MCF 10A (cell line): ENCODE measurements around the gene PGC. TPM values are rescaled to one million over a fixed set of nuclear protein-coding genes. Genes with fewer than 3 reads are reported as not detected.
A peak's percentile ranks its signal among the peaks of the same experiment; 100 is the strongest.

ENCODE experiments used
- Bru-seq: library from RNA; stranded (reverse); fragments of 400-500 nt; gene quantifications from one replicate; lab custom pipeline; 2021; lab: Mats Ljungman, UMichigan
- BruChase-seq, 2 experiments: library from RNA; stranded (reverse); fragments of 400-500 nt; gene quantifications; one replicate each; lab custom pipeline; 2021; lab: Mats Ljungman, UMichigan
- BruUV-seq: library from RNA; stranded (reverse); fragments of 400-500 nt; replicated peaks from 2 replicates; lab custom pipeline; 2021; lab: Mats Ljungman, UMichigan
- CTCF ChIA-PET: fragments of 300-600 bp; sonication (Branson Sonifier 250); formaldehyde crosslinking; extraction: SDS; loops from one replicate; lab custom pipeline; 2021; ENCODE audit warnings: antibody characterized with exemption, inconsistent platforms; lab: Yijun Ruan, JAX
- POLR2A ChIA-PET: fragments of 300-600, 350-650 bp; sonication (Branson Sonifier 250); formaldehyde crosslinking; extraction: SDS; loops from one replicate; lab custom pipeline; 2020; ENCODE audit warnings: antibody characterized with exemption, inconsistent platforms; lab: Yijun Ruan, JAX
- DNase-seq: peaks from one replicate; pipeline ENCODE4 v3.0.0-alpha.2; 2018; ENCODE audit not compliant: unreplicated experiment
- H3K27ac Mint-ChIP-seq: one replicate; pipeline ENCODE4 v1.8.0; 2022; ENCODE audit warnings: mild to moderate bottlenecking, low read depth, mixed read lengths; ENCODE audit not compliant: unreplicated experiment
- H3K27me3 Mint-ChIP-seq: one replicate; pipeline ENCODE4 v1.8.0; 2022; ENCODE audit warnings: mixed read lengths; ENCODE audit not compliant: insufficient read depth, unreplicated experiment
- H3K36me3 Mint-ChIP-seq: one replicate; pipeline ENCODE4 v1.8.0; 2022; ENCODE audit warnings: mild to moderate bottlenecking, moderate library complexity, mixed read lengths; ENCODE audit not compliant: insufficient read depth, unreplicated experiment
- H3K4me1 Mint-ChIP-seq: one replicate; pipeline ENCODE4 v1.8.0; 2022; ENCODE audit warnings: mixed read lengths; ENCODE audit not compliant: insufficient read depth, unreplicated experiment
- H3K4me3 Mint-ChIP-seq: one replicate; pipeline ENCODE4 v1.8.0; 2022; ENCODE audit warnings: mild to moderate bottlenecking, moderate library complexity, mixed read lengths; ENCODE audit not compliant: unreplicated experiment
- H3K9me3 Mint-ChIP-seq: one replicate; pipeline ENCODE4 v1.8.0; 2022; ENCODE audit warnings: mixed read lengths; ENCODE audit not compliant: unreplicated experiment
- CTCF ChIP-seq: fragments of 200-600 bp; IDR thresholded peaks from one replicate; pipeline ENCODE4 v1.8.0; 2022; ENCODE audit warnings: antibody characterized with exemption, mild to moderate bottlenecking; ENCODE audit not compliant: unreplicated experiment
- intact Hi-C: fragments of 100-400 bp; cut with micrococcal nuclease; formaldehyde crosslinking; loops from 2 replicates; pipeline ENCODE4 v1.14.1; 2022
- long read RNA-seq: library from polyadenylated mRNA; stranded (forward); transcript quantifications from one replicate; pipeline ENCODE4 v2.0.0, GENCODE V29; 2022
- total RNA-seq: library from RNA; stranded (reverse); gene quantifications from 2 replicates; pipeline ENCODE4 v1.2.3, GENCODE V29; 2022

The PGC gene
- total RNA-seq = not detected in 2 replicates
- Bru-seq, nascent RNA = not detected
- not detected for BruChase-seq, experiment 1, labeled RNA remaining after a 6-hour chase
- not detected for BruChase-seq, experiment 2, labeled RNA remaining after a 2-hour chase
- long read RNA-seq = 0 reads

GRCh38 chr6:41747256-41748101, at the start of gene PGC:
Gene PGC, minus strand, starts transcription at chr6:41747397. Its CDS starts 63 bp downstream, at chr6:41747334.
- CTCF ChIA-PET = interaction anchor here (0.6 to 1.7 kb wide), 5 partner anchors 11 to 978 kb away, joined by 3 to 8 read pairs (median 4); partner anchors contain the start of gene TFEB
- H3K9me3 Mint-ChIP-seq = no peaks in the 10 kb centered on the region
- POLR2A ChIA-PET = interaction anchor here (0.6 to 0.9 kb wide), 2 partner anchors 15 to 342 kb away, joined by 3 read pairs; no protein-coding TSS in a partner anchor
- H3K4me3 Mint-ChIP-seq = no peak within 1 kb of the TSS
- H3K27ac Mint-ChIP-seq = no peak within 1 kb of the TSS
- H3K36me3 Mint-ChIP-seq = no peaks in the 10 kb centered on the region
- H3K4me1 Mint-ChIP-seq = peaks cover 10% of the 10 kb centered on the region
- peaks cover 14% of the 10 kb centered on the region for H3K27me3 Mint-ChIP-seq
- intact Hi-C loops = no loop called here
- peak; percentile 79 for DNase-seq
- BruUV-seq = no TSS peak
- no peak for TF ChIP-seq CTCF

- H3K27ac Mint-ChIP-seq = no peak overlapping the region
- no TSS peak for BruUV-seq
- no peak for DNase-seq
- ChIA-PET CTCF (interaction anchor here (1.9 kb wide), 1 partner anchor 10 kb away, joined by 7 read pairs; no protein-coding TSS in a partner anchor), POLR2A (interaction anchor here (0.6 kb wide), 1 partner anchor 10 kb away, joined by 3 read pairs; no protein-coding TSS in a partner anchor)
- no peak overlapping the region for H3K4me3 Mint-ChIP-seq
- intact Hi-C loops = no loop called here
- peaks cover 29% of the 10 kb centered on the region for H3K36me3 Mint-ChIP-seq
- peaks cover 2% of the 10 kb centered on the region for H3K4me1 Mint-ChIP-seq
- H3K27me3 Mint-ChIP-seq = no peaks in the 10 kb centered on the region
- TF ChIP-seq CTCF = no peak
- H3K9me3 Mint-ChIP-seq = no peaks in the 10 kb centered on the region
These were observed 49.3 kb upstream of the PGC start for GRCh38 chr6:41796474-41796873.

- Mint-ChIP-seq H3K4me1 (no peaks in the 10 kb centered on the region), H3K36me3 (peaks cover 60% of the 10 kb centered on the region), H3K9me3 (no peaks in the 10 kb centered on the region), H3K4me3 (no peak overlapping the region), H3K27ac (no peak overlapping the region), H3K27me3 (no peaks in the 10 kb centered on the region)
- ChIA-PET CTCF (interaction anchor here (0.9 to 2.3 kb wide), 7 partner anchors 9 to 252 kb away, joined by 3 to 11 read pairs (median 3); partner anchors contain the start of genes BYSL and MED20), POLR2A (interaction anchor here (0.9 to 1.2 kb wide), 2 partner anchors 10 to 65 kb away, joined by 4 to 6 read pairs; no protein-coding TSS in a partner anchor)
- BruUV-seq = no TSS peak
- intact Hi-C loops = no loop called here
- TF ChIP-seq CTCF = no peak
- DNase-seq = no peak
These were observed 44.8 kb upstream of the PGC start for GRCh38 chr6:41791984-41792383.

- Mint-ChIP-seq H3K27me3 (no peaks in the 10 kb centered on the region), H3K36me3 (peaks cover 57% of the 10 kb centered on the region), H3K4me3 (no peak overlapping the region), H3K9me3 (no peaks in the 10 kb centered on the region), H3K4me1 (no peaks in the 10 kb centered on the region), H3K27ac (no peak overlapping the region)
- ChIA-PET POLR2A (interaction anchor here (0.8 to 1.2 kb wide), 6 partner anchors 10 to 255 kb away, joined by 3 to 6 read pairs (median 4); no protein-coding TSS in a partner anchor), CTCF (interaction anchor here (0.6 to 2.3 kb wide), 9 partner anchors 10 to 636 kb away, joined by 3 to 11 read pairs (median 3); partner anchors contain the start of genes BYSL and MED20)
- no peak for DNase-seq
- no TSS peak for BruUV-seq
- intact Hi-C loops = no loop called here
- no peak for TF ChIP-seq CTCF
These were observed 44.1 kb upstream of the PGC start for GRCh38 chr6:41791305-41791704.
